Activated CD4-positive, alpha-beta T cell treated with anti-CD3 and anti-CD28 coated beads, Interleukin-2, amount 10 ng/mL, durations not matched to agents 24 days and 14 days (primary cell): ENCODE data around the gene ANKDD1A. TPM values are rescaled to one million over a fixed set of nuclear protein-coding genes. Genes with fewer than 3 reads are reported as not detected.

ENCODE experiments used
- total RNA-seq: library from RNA; stranded (reverse); gene quantifications from 2 replicates; pipeline ENCODE4 v1.2.3, GENCODE V29; 2022

ANKDD1A gene
- total RNA-seq, 1 donor from 2014 or later: 1.8 TPM

Other genes starting within 250 kb of the ANKDD1A start
- gene RBPMS2, start 136.3 kb upstream of the ANKDD1A start, total RNA-seq: 0.12 TPM in 1 of 2 replicates, not detected in the other
- 20.9 and 22.6 TPM in 2 replicates for gene PIF1, start 86.3 kb upstream of the ANKDD1A start, total RNA-seq
- 15.7 and 16.9 TPM in 2 replicates for gene PLEKHO2, start 70.0 kb upstream of the ANKDD1A start, total RNA-seq
- gene SPG21, start 78.0 kb downstream of the ANKDD1A start, total RNA-seq: 70.4 and 76.2 TPM in 2 replicates
- 19.4 and 21.6 TPM in 2 replicates for gene MTFMT, start 117.7 kb downstream of the ANKDD1A start, total RNA-seq
- gene SLC51B, start 133.5 kb downstream of the ANKDD1A start, total RNA-seq: not detected in 2 replicates
- gene RASL12, start 156.1 kb downstream of the ANKDD1A start, total RNA-seq: not detected in 2 replicates
- not detected in 2 replicates for gene KBTBD13, start 164.8 kb downstream of the ANKDD1A start, total RNA-seq
- 6.3 and 6.6 TPM in 2 replicates for gene UBAP1L, start 203.3 kb downstream of the ANKDD1A start, total RNA-seq
- 59.9 and 60.1 TPM in 2 replicates for gene PDCD7, start 221.9 kb downstream of the ANKDD1A start, total RNA-seq